GM12891 (cell line): ENCODE results near the gene ACAN.

ENCODE experiments used
- POLR2A ChIP-seq: IDR thresholded peaks from 2 replicates; pipeline ENCODE4 v1.6.1; 2011; ENCODE audit warnings: low read depth, low read length, control low read depth
- POLR2AphosphoS5 ChIP-seq: IDR thresholded peaks from 2 replicates; pipeline ENCODE4 v1.6.1; 2011; ENCODE audit warnings: low read depth, low read length, control low read depth
- POU2F2 ChIP-seq: IDR thresholded peaks from 2 replicates; pipeline ENCODE4 v1.6.1; 2011; ENCODE audit warnings: low read depth, mild to moderate bottlenecking, control low read depth, low read length, moderate library complexity
- TAF1 ChIP-seq: IDR thresholded peaks from 2 replicates; pipeline ENCODE4 v1.6.1; 2011; ENCODE audit warnings: low read depth, low read length, control low read depth

- TF ChIP-seq POLR2AphosphoS5: no peak
- TF ChIP-seq POLR2A: no peak
- no peak for TF ChIP-seq TAF1
- no peak for TF ChIP-seq POU2F2
Measured at GRCh38 chr15:88898736-88899135, 95.5 kb downstream of the ACAN start.
